TTC549 (cell line): ENCODE results near the gene CD300LF.
A peak's percentile ranks its signal among the peaks of the same experiment; 100 is the strongest.

Source experiments
- FAIRE-seq: peaks from 2 replicates; lab custom pipeline; 2012; peaks lifted over from hg19 to GRCh38; lab: Jason Lieb, UNC

The CD300LF gene

GRCh38 chr17:74686761-74687160, 26.0 kb downstream of the CD300LF start:
- no peak for FAIRE-seq

GRCh38 chr17:74682471-74683190, 30.1 kb downstream of the CD300LF start:
- no peak for FAIRE-seq

DNA sequence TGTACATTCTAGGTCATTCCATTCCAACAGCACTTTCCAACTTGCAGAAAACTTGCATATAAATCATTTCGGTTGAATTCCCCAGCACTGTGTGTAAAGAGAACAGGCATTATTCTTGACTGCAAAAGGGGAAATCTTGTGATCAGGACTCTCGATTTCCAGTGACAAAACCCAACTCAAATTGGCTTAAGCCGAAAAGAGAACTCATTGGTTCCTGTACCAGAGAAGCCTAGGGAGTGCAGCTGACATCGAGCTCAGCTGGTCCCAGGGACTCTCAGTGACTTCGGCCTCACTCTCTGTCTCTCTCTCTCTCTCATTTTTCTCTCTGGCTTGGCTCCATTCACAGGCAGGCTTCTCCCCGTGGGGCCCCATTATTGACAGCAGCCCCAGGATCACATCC, 30.7 kb downstream of the CD300LF start:
- FAIRE-seq: no peak

GRCh38 chr17:74680941-74681340, 31.8 kb downstream of the CD300LF start:
- no peak for FAIRE-seq

DNA sequence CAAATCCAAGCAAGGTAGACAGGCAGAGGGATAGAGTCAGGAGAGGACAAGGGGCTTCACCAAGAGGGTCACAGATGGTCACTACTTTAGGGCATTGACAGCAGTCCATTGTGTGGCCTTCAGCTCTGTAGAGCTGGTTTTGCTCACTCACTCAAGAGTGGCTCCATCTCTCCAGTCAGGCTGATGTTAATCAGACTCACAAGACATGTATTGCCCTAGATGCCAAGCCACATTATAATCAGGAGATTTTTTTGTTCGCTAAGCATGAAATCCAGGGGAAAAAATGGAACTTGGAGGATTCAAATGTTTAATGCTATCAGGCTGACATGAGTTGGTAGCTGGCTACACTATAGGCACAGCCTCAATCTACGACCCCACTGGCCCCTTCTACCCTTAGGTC, 32.5 kb downstream of the CD300LF start:
- no peak for FAIRE-seq

GRCh38 chr17:74679374-74679773, 33.3 kb downstream of the CD300LF start:
- no peak for FAIRE-seq

DNA sequence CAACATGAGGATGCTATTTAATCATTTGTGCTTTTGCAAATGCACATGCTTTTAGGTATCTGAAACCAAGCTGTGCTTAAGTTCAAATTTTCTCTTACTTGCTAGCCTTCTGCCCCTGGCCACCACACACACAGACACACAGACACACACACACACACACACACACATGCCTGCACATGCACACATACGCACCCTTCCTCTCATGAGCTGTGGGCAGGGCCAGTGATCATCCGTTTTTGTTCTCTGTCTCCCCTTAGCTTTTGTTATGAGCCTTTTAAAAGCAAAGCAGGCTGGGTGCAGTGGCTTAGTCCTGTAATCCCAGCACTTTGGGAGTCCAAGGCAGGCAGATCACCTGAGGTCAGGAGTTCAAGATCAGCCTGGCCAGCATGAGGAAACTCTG, 34.2 kb downstream of the CD300LF start:
- FAIRE-seq: no peak

GRCh38 chr17:74677558-74678466, 34.9 kb downstream of the CD300LF start:
- no peak for FAIRE-seq

GRCh38 chr17:74671031-74671771, 41.5 kb downstream of the CD300LF start:
- no peak for FAIRE-seq

GRCh38 chr17:74670329-74670728, 42.4 kb downstream of the CD300LF start:
- no peak for FAIRE-seq

GRCh38 chr17:74663561-74663960, 49.2 kb downstream of the CD300LF start:
- no peak for FAIRE-seq

DNA sequence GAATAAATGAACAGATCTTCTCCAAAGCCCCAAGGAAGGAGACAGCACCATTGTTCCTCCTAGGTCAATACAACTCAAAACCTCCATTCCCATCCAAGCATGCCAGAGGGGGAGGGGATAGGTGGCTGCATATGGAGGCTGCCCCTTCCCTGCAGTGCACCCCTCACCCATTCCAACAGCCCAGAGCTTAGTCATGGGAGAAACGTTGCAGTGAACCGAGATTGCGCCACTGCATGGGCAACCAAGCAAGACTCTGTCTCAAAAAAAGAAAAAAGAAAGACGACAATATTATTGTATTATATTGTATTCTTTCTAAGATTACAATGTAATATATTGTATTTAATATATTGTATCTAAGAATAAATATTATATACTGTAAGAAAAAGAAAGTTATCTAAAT, 52.8 kb downstream of the CD300LF start:
- peak; percentile 58 for FAIRE-seq

DNA sequence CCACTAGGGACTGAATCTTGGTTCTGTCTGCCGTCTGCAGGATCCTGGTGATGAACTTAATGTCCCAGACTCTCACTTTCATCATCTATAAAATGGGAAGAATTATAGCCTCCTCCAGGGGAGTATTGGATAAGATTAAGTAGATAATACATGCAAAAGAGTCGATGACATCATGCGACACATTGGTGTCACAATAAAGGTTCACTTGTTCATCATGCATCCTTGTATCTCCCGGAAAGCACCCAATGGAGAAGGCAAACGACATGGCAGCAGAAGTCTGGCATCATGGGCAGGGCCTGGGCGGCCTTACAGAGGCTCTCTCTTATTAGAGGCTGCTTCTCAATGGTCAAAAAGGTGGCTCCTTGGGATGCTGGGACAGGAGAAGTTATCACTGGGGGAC, 54.1 kb downstream of the CD300LF start:
- FAIRE-seq: no peak

DNA sequence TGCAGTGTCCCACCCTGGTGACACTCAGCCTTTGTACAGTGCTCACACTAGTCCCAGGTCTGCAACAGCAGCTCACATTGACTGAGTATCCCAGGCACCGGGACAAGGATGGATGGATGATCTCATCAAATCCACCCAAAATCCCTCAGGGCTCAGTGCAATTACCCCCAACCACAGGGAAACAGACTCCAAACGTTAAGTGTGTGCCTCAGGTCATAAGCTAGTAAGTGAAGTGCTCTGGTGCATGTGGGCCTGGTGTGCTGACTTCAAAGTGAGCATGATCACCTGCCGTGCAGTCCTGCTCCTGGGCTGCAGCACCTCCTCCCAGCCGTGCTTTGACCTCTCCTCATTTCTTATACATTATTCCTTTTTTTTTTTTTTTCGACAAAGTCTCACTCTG, 58.0 kb downstream of the CD300LF start:
- no peak for FAIRE-seq

DNA sequence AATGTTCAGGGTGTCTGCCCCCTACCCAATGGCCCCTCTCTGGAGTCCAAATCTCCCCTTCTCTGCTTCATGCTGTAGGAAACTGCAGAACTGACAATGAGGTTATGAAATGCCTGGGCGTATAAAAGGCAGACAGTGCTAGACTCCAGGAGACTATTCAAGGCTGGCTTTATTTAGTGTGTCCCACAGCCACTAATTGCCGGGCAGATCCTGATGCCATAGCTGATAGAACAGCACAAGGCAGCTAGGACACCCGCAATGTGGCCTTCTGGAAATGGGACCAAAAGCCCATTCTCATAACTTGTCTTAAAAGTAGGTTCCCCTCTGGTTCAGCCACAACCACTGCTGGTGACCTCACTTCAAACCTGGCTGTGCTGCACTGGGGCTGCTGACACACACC, 60.7 kb downstream of the CD300LF start:
- FAIRE-seq: no peak

GRCh38 chr17:74649909-74650308, 62.8 kb downstream of the CD300LF start:
- no peak for FAIRE-seq

DNA sequence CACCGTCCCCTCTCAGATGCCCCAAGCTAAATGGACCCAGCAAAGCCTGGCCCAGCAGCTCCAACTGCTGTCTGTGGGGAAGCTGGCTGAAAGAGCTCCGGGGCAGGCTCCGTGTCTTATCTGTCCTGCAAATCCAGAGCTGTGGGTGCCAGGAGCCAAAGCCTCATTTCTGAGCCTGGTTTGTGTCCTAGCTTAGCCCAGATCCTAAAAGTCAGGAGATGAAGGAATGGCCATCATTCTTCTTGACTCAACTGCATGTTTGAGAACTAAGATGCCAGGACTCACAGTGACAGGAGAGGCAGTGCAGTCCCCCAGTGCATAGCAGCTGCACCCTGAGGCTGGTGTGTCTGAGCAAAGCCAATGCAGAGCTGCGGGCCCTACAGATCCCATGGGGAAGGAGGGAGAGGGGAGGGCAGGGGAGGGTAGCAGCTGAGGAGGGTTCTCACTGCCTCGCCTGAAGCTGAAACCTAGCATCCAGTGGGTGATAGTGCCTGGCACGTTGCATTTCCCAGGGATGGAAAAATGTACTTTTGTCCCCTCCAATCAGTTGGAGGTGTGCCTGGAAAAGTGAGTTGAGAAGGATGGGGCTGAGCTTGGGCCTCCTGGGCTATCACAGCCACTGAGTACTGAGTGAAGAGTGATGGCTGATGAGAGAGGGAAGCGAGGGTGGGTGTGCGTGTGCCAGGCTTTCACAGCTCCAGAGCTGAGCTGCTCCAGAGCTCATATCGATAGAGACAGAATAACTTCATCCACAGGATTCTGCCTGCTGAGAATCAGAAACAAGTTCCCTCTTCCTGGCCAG, 64.7 kb downstream of the CD300LF start:
- no peak for FAIRE-seq

DNA sequence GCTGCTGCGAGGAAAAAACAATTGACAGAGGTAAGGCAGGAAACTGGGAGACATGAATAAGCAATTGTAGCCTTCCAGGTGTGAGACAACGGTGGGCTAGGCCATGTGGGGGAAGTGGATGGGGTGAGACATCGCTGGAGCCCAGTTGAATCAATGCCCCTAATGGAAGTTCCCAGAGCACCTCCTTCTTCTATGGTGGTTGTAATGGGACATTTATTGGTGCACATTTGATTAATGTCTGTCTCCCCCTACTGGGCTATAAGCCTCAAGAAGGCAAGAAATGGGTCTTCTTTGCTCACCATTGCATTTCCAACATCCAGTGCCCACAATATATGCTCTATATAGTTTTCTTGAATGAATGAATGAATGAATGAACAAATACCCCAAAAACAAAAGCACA, 66.5 kb downstream of the CD300LF start:
- FAIRE-seq: no peak

- no peak for FAIRE-seq
Observed at GRCh38 chr17:74645010-74645409, 67.7 kb downstream of the CD300LF start.

DNA sequence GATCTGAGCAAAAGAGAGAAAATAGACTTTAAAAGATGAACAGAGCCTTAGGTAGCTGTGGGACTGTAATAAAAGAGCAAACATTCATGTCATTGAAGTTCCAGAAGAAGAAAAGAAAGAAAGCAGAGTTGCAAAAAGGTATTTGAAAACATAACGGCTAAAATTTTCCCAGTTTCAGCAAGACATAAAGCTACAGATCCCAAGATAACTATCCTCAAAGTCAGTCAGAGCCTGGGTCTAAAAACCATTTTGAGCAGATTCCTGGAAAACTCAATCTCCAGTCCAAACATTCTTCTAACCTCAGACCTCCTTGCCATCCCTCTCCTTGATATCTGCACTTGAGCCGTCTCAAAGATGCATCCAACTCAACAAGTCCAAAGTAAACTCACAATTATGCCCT, 68.3 kb downstream of the CD300LF start:
- FAIRE-seq: no peak
